ENCODE measurements around the gene TRPC4. TPM values are rescaled to one million over a fixed set of nuclear protein-coding genes. Genes with fewer than 3 reads are reported as not detected.

Gene TRPC4
- total and polyA plus RNA-seq, 2 donors (not counting 1 experiment from before 2014, with no cell fraction given) = not detected

DNA sequence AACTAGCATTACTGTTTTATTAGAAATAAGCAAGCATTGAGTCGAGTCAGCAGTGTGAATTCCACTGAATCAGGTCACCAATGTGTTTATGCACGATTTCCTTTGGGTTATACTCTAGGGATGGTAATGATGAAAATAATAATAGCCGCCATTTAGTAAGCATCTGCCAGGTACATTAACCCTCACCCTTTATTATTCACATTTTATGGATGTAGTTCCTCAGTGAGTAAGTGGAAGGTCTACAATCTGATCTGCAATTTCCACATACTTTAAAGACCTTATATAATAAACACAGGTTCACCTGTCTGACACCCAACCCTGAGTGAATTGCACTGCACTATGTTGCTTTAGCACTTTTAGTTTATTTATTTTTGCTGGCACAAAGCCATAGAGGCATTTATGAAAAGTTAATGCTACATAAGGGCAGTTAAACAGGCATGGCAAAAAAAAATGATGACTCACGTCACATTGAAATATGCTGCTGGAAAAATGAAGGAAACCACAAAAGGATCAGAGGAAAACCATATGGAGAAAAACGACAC is 122.4 kb downstream of the TRPC4 start:
- Histone ChIP-seq H3K4me2 (replicated peaks; ENCODE audit: low read depth, low read length, poor library complexity, severe bottlenecking) (no peak overlapping the region), H3K79me2 (ENCODE audit: control insufficient read depth, insufficient read depth, low read length) (no peaks in the 10 kb centered on the region), H3K27me3 (replicated peaks in 1 of 4; ENCODE audit: control extremely low read depth in 1 of 4, control insufficient read depth in 3 of 4, insufficient read depth in 4 of 4, low read length in 3 of 4) (no peaks in the 10 kb centered on the region), H3K9ac (ENCODE audit: low read length) (no peak overlapping the region), H3K4me1 (ENCODE audit: control insufficient read depth in 2 of 2, insufficient read depth in 2 of 2, low read length in 2 of 2) (no peaks in the 10 kb centered on the region), H3K36me3 (replicated peaks in 1 of 2; ENCODE audit: control extremely low read depth in 1 of 2, control insufficient read depth in 1 of 2, extremely low read depth in 1 of 2, insufficient read depth in 2 of 2, low read length in 1 of 2) (no peaks in the 10 kb centered on the region), H2AFZ (ENCODE audit: insufficient read depth, low read depth, low read length, poor library complexity, severe bottlenecking) (no peak overlapping the region), H4K20me1 (ENCODE audit: control insufficient read depth, insufficient read depth, low read length, poor library complexity, severe bottlenecking) (no peaks in the 10 kb centered on the region), H3K27ac (ENCODE audit: low read length in 2 of 2) (no peak overlapping the region), H3K4me3 (ENCODE audit: control extremely low read depth in 1 of 5, extremely low read depth in 1 of 5, insufficient read depth in 1 of 5, low read depth in 2 of 5, low read length in 4 of 5) (no peak overlapping the region), H3K9me3 (ENCODE audit: control extremely low read depth in 1 of 3, control insufficient read depth in 2 of 3, insufficient read depth in 1 of 3, low read length in 2 of 3) (no peaks in the 10 kb centered on the region)
- H3K27ac Mint-ChIP-seq = no peak overlapping the region
- ChIA-PET CTCF (no interaction called here), POLR2A (no interaction called here)
- intact Hi-C loops (cut with micrococcal nuclease) = no loop called here
- TF ChIP-seq, protein P1, sequence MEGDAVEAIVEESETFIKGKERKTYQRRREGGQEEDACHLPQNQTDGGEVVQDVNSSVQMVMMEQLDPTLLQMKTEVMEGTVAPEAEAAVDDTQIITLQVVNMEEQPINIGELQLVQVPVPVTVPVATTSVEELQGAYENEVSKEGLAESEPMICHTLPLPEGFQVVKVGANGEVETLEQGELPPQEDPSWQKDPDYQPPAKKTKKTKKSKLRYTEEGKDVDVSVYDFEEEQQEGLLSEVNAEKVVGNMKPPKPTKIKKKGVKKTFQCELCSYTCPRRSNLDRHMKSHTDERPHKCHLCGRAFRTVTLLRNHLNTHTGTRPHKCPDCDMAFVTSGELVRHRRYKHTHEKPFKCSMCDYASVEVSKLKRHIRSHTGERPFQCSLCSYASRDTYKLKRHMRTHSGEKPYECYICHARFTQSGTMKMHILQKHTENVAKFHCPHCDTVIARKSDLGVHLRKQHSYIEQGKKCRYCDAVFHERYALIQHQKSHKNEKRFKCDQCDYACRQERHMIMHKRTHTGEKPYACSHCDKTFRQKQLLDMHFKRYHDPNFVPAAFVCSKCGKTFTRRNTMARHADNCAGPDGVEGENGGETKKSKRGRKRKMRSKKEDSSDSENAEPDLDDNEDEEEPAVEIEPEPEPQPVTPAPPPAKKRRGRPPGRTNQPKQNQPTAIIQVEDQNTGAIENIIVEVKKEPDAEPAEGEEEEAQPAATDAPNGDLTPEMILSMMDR (IDR thresholded peaks at IDR 0.05) = no peak
- TF ChIP-seq EZH2 (IDR thresholded peaks at IDR 0.05; ENCODE audit: borderline replicate concordance, insufficient read depth, low read depth, low read length, poor library complexity, severe bottlenecking) = no peak
- H3K4me1 Mint-ChIP-seq = no peaks in the 10 kb centered on the region
- ATAC-seq (ENCODE audit: low read depth) (no peak), DNase-seq (no peak)
- no peaks in the 10 kb centered on the region for H3K27me3 Mint-ChIP-seq
- no peak overlapping the region for H3K4me3 Mint-ChIP-seq
- H3K9me3 Mint-ChIP-seq (ENCODE audit: insufficient read depth) = no peaks in the 10 kb centered on the region
- no CpG with 5 or more reads among the region's 5 CpGs for WGBS (ENCODE audit: insufficient coverage)

DNA sequence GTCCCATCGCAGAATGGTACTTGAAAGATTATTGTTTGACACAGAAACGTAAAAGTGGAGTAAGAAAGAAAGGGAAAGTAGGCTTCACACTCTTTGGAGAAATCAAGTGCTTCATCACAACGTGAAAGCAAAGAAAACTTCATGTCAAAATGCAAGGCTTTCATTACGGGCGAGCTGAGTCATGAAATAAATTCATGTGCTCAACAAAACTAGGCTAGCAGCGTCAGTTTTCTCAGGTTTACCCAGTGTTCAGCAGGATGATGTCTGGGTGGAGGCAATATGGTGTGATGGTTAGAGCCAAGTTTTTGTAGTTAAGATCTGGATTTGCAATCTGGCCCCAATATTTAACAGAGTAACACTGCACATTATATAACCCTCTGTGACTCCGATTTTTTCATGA is 128.0 kb downstream of the TRPC4 start:
- no peaks in the 10 kb centered on the region for H3K9me3 ChIP-seq (ENCODE audit: control extremely low read depth in 1 of 3, control insufficient read depth in 2 of 3, insufficient read depth in 1 of 3, low read length in 2 of 3)
- CTCF ChIA-PET = no interaction called here

More for the DNA sequence above, 128.0 kb downstream of the TRPC4 start:
- Histone ChIP-seq H2AFZ (ENCODE audit: insufficient read depth, low read depth, low read length, poor library complexity, severe bottlenecking) (no peak overlapping the region), H3K27me3 (replicated peaks in 1 of 4; ENCODE audit: control extremely low read depth in 1 of 4, control insufficient read depth in 3 of 4, insufficient read depth in 4 of 4, low read length in 3 of 4) (no peaks in the 10 kb centered on the region), H4K20me1 (ENCODE audit: control insufficient read depth, insufficient read depth, low read length, poor library complexity, severe bottlenecking) (no peaks in the 10 kb centered on the region), H3K79me2 (ENCODE audit: control insufficient read depth, insufficient read depth, low read length) (no peaks in the 10 kb centered on the region), H3K4me3 (ENCODE audit: control extremely low read depth in 1 of 5, extremely low read depth in 1 of 5, insufficient read depth in 1 of 5, low read depth in 2 of 5, low read length in 4 of 5) (no peak overlapping the region), H3K9ac (ENCODE audit: low read length) (no peak overlapping the region), H3K4me1 (ENCODE audit: control insufficient read depth in 2 of 2, insufficient read depth in 2 of 2, low read length in 2 of 2) (no peaks in the 10 kb centered on the region), H3K36me3 (replicated peaks in 1 of 2; ENCODE audit: control extremely low read depth in 1 of 2, control insufficient read depth in 1 of 2, extremely low read depth in 1 of 2, insufficient read depth in 2 of 2, low read length in 1 of 2) (no peaks in the 10 kb centered on the region), H3K4me2 (replicated peaks; ENCODE audit: low read depth, low read length, poor library complexity, severe bottlenecking) (no peak overlapping the region), H3K27ac (ENCODE audit: low read length in 2 of 2) (no peak overlapping the region)
- Mint-ChIP-seq H3K9me3 (ENCODE audit: insufficient read depth) (no peaks in the 10 kb centered on the region), H3K27me3 (no peaks in the 10 kb centered on the region), H3K4me1 (no peaks in the 10 kb centered on the region), H3K27ac (no peak overlapping the region), H3K4me3 (no peak overlapping the region)
- POLR2A ChIA-PET = no interaction called here
- TF ChIP-seq, protein P1 (IDR thresholded peaks at IDR 0.05) = no peak
- no peak for TF ChIP-seq EZH2 (IDR thresholded peaks at IDR 0.05; ENCODE audit: borderline replicate concordance, insufficient read depth, low read depth, low read length, poor library complexity, severe bottlenecking)
- DNase-seq (no peak), ATAC-seq (ENCODE audit: low read depth) (no peak)
- 86% methylated on average over 6 of the region's 7 CpGs for whole genome bisulfite sequencing (ENCODE audit: insufficient coverage)
- intact Hi-C loops (cut with micrococcal nuclease) = no loop called here
